ENCODE data around the gene SLC2A6.
A peak's percentile ranks its signal among the peaks of the same experiment; 100 is the strongest.

- TF ChIP-seq CTCF (conservative IDR thresholded peaks at IDR 0.05; ENCODE audit: low read length) (peak; percentile 12; the same call in 1 of the 2 replicates), EZH2phosphoT487 (IDR thresholded peaks at IDR 0.05; ENCODE audit: borderline replicate concordance) (no peak)
These were observed 4.0 kb downstream of the SLC2A6 start for GRCh38 chr9:133474853-133475252.
